NB4 (cell line): ENCODE data around the gene KIF3A.

Experiments
- DNase-seq: peaks from one replicate; pipeline ENCODE4 v3.0.0; 2010; ENCODE audit warnings: low read depth
- H3K4me3 ChIP-seq: one replicate; pipeline ENCODE4 v1.5.1; 2011; ENCODE audit warnings: mild to moderate bottlenecking, low read depth, low read length, moderate library complexity
- CTCF ChIP-seq: IDR thresholded peaks from one replicate; pipeline ENCODE4 v1.5.1; 2012; ENCODE audit warnings: low read depth, low read length
- MAX ChIP-seq: IDR thresholded peaks from 2 replicates; pipeline ENCODE4 v1.6.1; 2011; ENCODE audit warnings: low read depth, low read length
- MYC ChIP-seq: IDR thresholded peaks from 2 replicates; pipeline ENCODE4 v1.6.1; 2011; ENCODE audit warnings: low read depth, low read length
- POLR2A ChIP-seq: IDR thresholded peaks from 2 replicates; pipeline ENCODE4 v1.6.1; 2011; ENCODE audit warnings: mild to moderate bottlenecking; ENCODE audit not compliant: insufficient read length; ENCODE audit errors: extremely low read depth

KIF3A gene

GRCh38 chr5:132773601-132774355 is 36.4 kb upstream of the KIF3A start:
- TF ChIP-seq MAX (no peak), CTCF (no peak), MYC (no peak), POLR2A (no peak)
- DNase-seq, result no peak
- H3K4me3 ChIP-seq, result no peak overlapping the region

GRCh38 chr5:132773114-132773513 is 35.8 kb upstream of the KIF3A start:
- TF ChIP-seq CTCF (no peak), MAX (no peak), POLR2A (no peak), MYC (no peak)
- no peak for DNase-seq

GRCh38 chr5:132772291-132773070 is 35.1 kb upstream of the KIF3A start:
- no peak for TF ChIP-seq POLR2A
- TF ChIP-seq MYC, result no peak
- TF ChIP-seq CTCF, result no peak
- no peak for TF ChIP-seq MAX
- no peak overlapping the region for H3K4me3 ChIP-seq
- no peak for DNase-seq

More at GRCh38 chr5:132773114-132773513, 35.8 kb upstream of the KIF3A start:
- H3K4me3 ChIP-seq, result no peak overlapping the region

GRCh38 chr5:132771503-132771998 is 34.2 kb upstream of the KIF3A start:
- no peak for DNase-seq
- H3K4me3 ChIP-seq, result no peak overlapping the region
- no peak for TF ChIP-seq CTCF
- TF ChIP-seq MYC, result no peak
- no peak for TF ChIP-seq POLR2A
- no peak for TF ChIP-seq MAX

- DNase-seq, result no peak
- TF ChIP-seq MYC (no peak), MAX (no peak), CTCF (no peak), POLR2A (no peak)
- no peak overlapping the region for H3K4me3 ChIP-seq
These were observed 33.3 kb upstream of the KIF3A start for GRCh38 chr5:132770476-132771159.
